Nephron (organoid): ENCODE measurements around the gene DHTKD1.

Source experiments
- H3K27ac Mint-ChIP-seq, 3 experiments: 2 replicates each; pipeline ENCODE4 v1.8.0; 2020; ENCODE audit warnings: mixed read lengths in 3 of 3, mild to moderate bottlenecking in 2 of 3, moderate library complexity in 1 of 3
- H3K27me3 Mint-ChIP-seq: 2 replicates; pipeline ENCODE4 v1.8.0; 2021; ENCODE audit warnings: low read depth, mild to moderate bottlenecking, moderate library complexity, mixed read lengths
- H3K36me3 Mint-ChIP-seq: 2 replicates; pipeline ENCODE4 v1.8.0; 2020; ENCODE audit warnings: low read depth, mixed read lengths
- H3K4me1 Mint-ChIP-seq: 2 replicates; pipeline ENCODE4 v1.8.0; 2020; ENCODE audit warnings: mixed read lengths
- H3K4me3 Mint-ChIP-seq, 3 experiments: 2 replicates each; pipeline ENCODE4 v1.8.0; 2020; ENCODE audit warnings: mild to moderate bottlenecking in 3 of 3, mixed read lengths in 3 of 3, moderate library complexity in 2 of 3
- H3K9me3 Mint-ChIP-seq: 2 replicates; pipeline ENCODE4 v1.8.0; 2020; ENCODE audit warnings: mixed read lengths
- CTCF ChIP-seq, 3 experiments: fragments of 200-600 bp; sonication (generic); IDR thresholded peaks; one replicate each; pipeline ENCODE4 v1.5.0; 2021; ENCODE audit warnings: antibody characterized with exemption in 3 of 3; ENCODE audit not compliant: unreplicated experiment in 3 of 3

DHTKD1 gene

GRCh38 chr10:12156367-12157123 is 87.8 kb downstream of the DHTKD1 start:
- Mint-ChIP-seq H3K27ac (no peak overlapping the region), H3K4me1 (no peaks in the 10 kb centered on the region), H3K4me3 (no peak overlapping the region), H3K9me3 (no peaks in the 10 kb centered on the region), H3K36me3 (peaks cover 51% of the 10 kb centered on the region), H3K27me3 (no peaks in the 10 kb centered on the region)
- TF ChIP-seq CTCF (IDR thresholded peaks at IDR 0.05; ENCODE audit: unreplicated experiment in 3 of 3): no peak

- Mint-ChIP-seq H3K36me3 (peaks cover 59% of the 10 kb centered on the region), H3K4me1 (no peaks in the 10 kb centered on the region), H3K27me3 (no peaks in the 10 kb centered on the region), H3K9me3 (no peaks in the 10 kb centered on the region), H3K4me3 (no peak overlapping the region), H3K27ac (no peak overlapping the region)
- TF ChIP-seq CTCF (IDR thresholded peaks at IDR 0.05; ENCODE audit: unreplicated experiment in 3 of 3): no peak
Observed at GRCh38 chr10:12158111-12158510, 89.4 kb downstream of the DHTKD1 start.

- Mint-ChIP-seq H3K4me1 (no peaks in the 10 kb centered on the region), H3K27me3 (no peaks in the 10 kb centered on the region), H3K4me3 (no peak overlapping the region), H3K9me3 (no peaks in the 10 kb centered on the region), H3K36me3 (peaks cover 65% of the 10 kb centered on the region), H3K27ac (no peak overlapping the region)
- no peak for TF ChIP-seq CTCF (IDR thresholded peaks at IDR 0.05; ENCODE audit: unreplicated experiment in 3 of 3)
Observed at GRCh38 chr10:12160664-12161063, 91.9 kb downstream of the DHTKD1 start.

- Mint-ChIP-seq H3K4me1 (no peaks in the 10 kb centered on the region), H3K4me3 (no peak overlapping the region), H3K9me3 (no peaks in the 10 kb centered on the region), H3K27me3 (no peaks in the 10 kb centered on the region), H3K27ac (no peak overlapping the region), H3K36me3 (peaks cover 59% of the 10 kb centered on the region)
- TF ChIP-seq CTCF (IDR thresholded peaks at IDR 0.05; ENCODE audit: unreplicated experiment in 3 of 3): no peak
Observed at GRCh38 chr10:12162927-12163326, 94.2 kb downstream of the DHTKD1 start.

GRCh38 chr10:12164085-12164484 is 95.3 kb downstream of the DHTKD1 start:
- Mint-ChIP-seq H3K27me3 (no peaks in the 10 kb centered on the region), H3K4me3 (no peak overlapping the region), H3K36me3 (peaks cover 54% of the 10 kb centered on the region), H3K4me1 (no peaks in the 10 kb centered on the region), H3K9me3 (no peaks in the 10 kb centered on the region), H3K27ac (no peak overlapping the region)
- no peak for TF ChIP-seq CTCF (IDR thresholded peaks at IDR 0.05; ENCODE audit: unreplicated experiment in 3 of 3)

GRCh38 chr10:12165036-12165435 is 96.3 kb downstream of the DHTKD1 start:
- Mint-ChIP-seq H3K36me3 (peaks cover 54% of the 10 kb centered on the region), H3K9me3 (no peaks in the 10 kb centered on the region), H3K27ac (no peak overlapping the region), H3K27me3 (no peaks in the 10 kb centered on the region), H3K4me3 (no peak overlapping the region), H3K4me1 (no peaks in the 10 kb centered on the region)
- no peak for TF ChIP-seq CTCF (IDR thresholded peaks at IDR 0.05; ENCODE audit: unreplicated experiment in 3 of 3)
